ENCODE results near the gene PDLIM5.

Gene PDLIM5

GRCh38 chr4:94528792-94529451, 77.2 kb downstream of the PDLIM5 start:
- DNase-seq (ENCODE audit: low spot score) (no peak), ATAC-seq (ENCODE audit: low read depth) (no peak)
- TF ChIP-seq CTCF (IDR thresholded peaks at IDR 0.05; ENCODE audit: poor library complexity, severe bottlenecking): no peak
- Histone ChIP-seq H3K36me3 (ENCODE audit: low read depth) (peaks cover 17% of the 10 kb centered on the region), H3K9me3 (ENCODE audit: severe bottlenecking) (no peaks in the 10 kb centered on the region), H3K4me1 (ENCODE audit: insufficient read depth, poor library complexity, severe bottlenecking) (peaks cover 54% of the 10 kb centered on the region), H3K27me3 (ENCODE audit: insufficient read depth, poor library complexity, severe bottlenecking) (no peaks in the 10 kb centered on the region), H3K4me3 (ENCODE audit: severe bottlenecking) (no peak overlapping the region), H3K27ac (ENCODE audit: poor library complexity, severe bottlenecking) (no peak overlapping the region)

GRCh38 chr4:94530073-94530472, 78.3 kb downstream of the PDLIM5 start:
- DNase-seq (ENCODE audit: low spot score) (no peak), ATAC-seq (ENCODE audit: low read depth) (no peak)
- H3K27me3 ChIP-seq (ENCODE audit: insufficient read depth, poor library complexity, severe bottlenecking): no peaks in the 10 kb centered on the region
- H3K9me3 ChIP-seq (ENCODE audit: severe bottlenecking): no peaks in the 10 kb centered on the region
- H3K4me1 ChIP-seq (ENCODE audit: insufficient read depth, poor library complexity, severe bottlenecking): peaks cover 63% of the 10 kb centered on the region
- H3K36me3 ChIP-seq (ENCODE audit: low read depth): peaks cover 16% of the 10 kb centered on the region
- no peak overlapping the region for H3K4me3 ChIP-seq (ENCODE audit: severe bottlenecking)
- H3K27ac ChIP-seq (ENCODE audit: poor library complexity, severe bottlenecking): no peak overlapping the region
- TF ChIP-seq CTCF (IDR thresholded peaks at IDR 0.05; ENCODE audit: poor library complexity, severe bottlenecking): no peak

GRCh38 chr4:94531991-94532789, 80.4 kb downstream of the PDLIM5 start:
- 0 out of 2 replicates have a peak, but pooled peaks cover 8% of the 10 kb centered on the region for H3K36me3 ChIP-seq (ENCODE audit: low read depth)
- no peaks in the 10 kb centered on the region for H3K27me3 ChIP-seq (ENCODE audit: insufficient read depth, poor library complexity, severe bottlenecking)
- peak; percentile 80 for ATAC-seq (ENCODE audit: low read depth)
- H3K4me1 ChIP-seq (ENCODE audit: insufficient read depth, poor library complexity, severe bottlenecking): peaks cover 65% of the 10 kb centered on the region
- no peak overlapping the region for H3K4me3 ChIP-seq (ENCODE audit: severe bottlenecking)
- no peaks in the 10 kb centered on the region for H3K9me3 ChIP-seq (ENCODE audit: severe bottlenecking)
- peak overlapping the region; percentile 53 for H3K27ac ChIP-seq (ENCODE audit: poor library complexity, severe bottlenecking)
- no peak for TF ChIP-seq CTCF (IDR thresholded peaks at IDR 0.05; ENCODE audit: poor library complexity, severe bottlenecking)
- peak; percentile 73 for DNase-seq (ENCODE audit: low spot score)

- ATAC-seq (ENCODE audit: low read depth) (no peak), DNase-seq (ENCODE audit: low spot score) (no peak)
- peaks cover 73% of the 10 kb centered on the region for H3K4me1 ChIP-seq (ENCODE audit: insufficient read depth, poor library complexity, severe bottlenecking)
- peaks cover 6% of the 10 kb centered on the region; the same call in 1 of the 2 replicates for H3K36me3 ChIP-seq (ENCODE audit: low read depth)
- H3K27ac ChIP-seq (ENCODE audit: poor library complexity, severe bottlenecking): peak overlapping the region; percentile 53
- no peaks in the 10 kb centered on the region for H3K27me3 ChIP-seq (ENCODE audit: insufficient read depth, poor library complexity, severe bottlenecking)
- no peak for TF ChIP-seq CTCF (IDR thresholded peaks at IDR 0.05; ENCODE audit: poor library complexity, severe bottlenecking)
- no peak overlapping the region for H3K4me3 ChIP-seq (ENCODE audit: severe bottlenecking)
- no peaks in the 10 kb centered on the region for H3K9me3 ChIP-seq (ENCODE audit: severe bottlenecking)
Measured at GRCh38 chr4:94533405-94534223, 81.9 kb downstream of the PDLIM5 start.
